ENCODE data around the gene DENND5A. TPM values are rescaled to one million over a fixed set of nuclear protein-coding genes. Genes with fewer than 3 reads are reported as not detected.
"Not testable (repeated sequence)": the region's sequence is repeated elsewhere in the genome, so short reads cannot be mapped to it uniquely, and the experiment has no call there.

Gene DENND5A
- polyA plus RNA-seq, 1 donor = 59.3 TPM

- DNase-seq (ENCODE audit: low read depth) = no peak
These were observed 88.6 kb downstream of the DENND5A start for GRCh38 chr11:9176550-9176949.

- no peak for DNase-seq (ENCODE audit: low read depth)
These were observed 89.0 kb downstream of the DENND5A start for GRCh38 chr11:9176136-9176535.

- DNase-seq (ENCODE audit: low read depth) = no peak
These were observed 92.8 kb downstream of the DENND5A start for GRCh38 chr11:9172389-9172788.

GRCh38 chr11:9170450-9170849 lies 94.7 kb downstream of the DENND5A start:
- no peak for DNase-seq (ENCODE audit: low read depth)

GRCh38 chr11:9169595-9170295 lies 95.4 kb downstream of the DENND5A start:
- no peak for DNase-seq (ENCODE audit: low read depth)

GRCh38 chr11:9161991-9162390 lies 103.2 kb downstream of the DENND5A start:
- DNase-seq (ENCODE audit: low read depth) = not testable (repeated sequence)

GRCh38 chr11:9160166-9160565 lies 105.0 kb downstream of the DENND5A start:
- no peak for DNase-seq (ENCODE audit: low read depth)

GRCh38 chr11:9158898-9159391 lies 106.2 kb downstream of the DENND5A start:
- no peak for DNase-seq (ENCODE audit: low read depth)

- no peak for DNase-seq (ENCODE audit: low read depth)
These were observed 109.2 kb downstream of the DENND5A start for GRCh38 chr11:9155930-9156329.

- no peak for DNase-seq (ENCODE audit: low read depth)
These were observed 111.5 kb downstream of the DENND5A start for GRCh38 chr11:9153651-9154050.

- DNase-seq (ENCODE audit: low read depth) = no peak
These were observed 113.5 kb downstream of the DENND5A start for GRCh38 chr11:9151631-9152030.

GRCh38 chr11:9150926-9151325 lies 114.2 kb downstream of the DENND5A start:
- no peak for DNase-seq (ENCODE audit: low read depth)

- DNase-seq (ENCODE audit: low read depth) = no peak
These were observed 114.6 kb downstream of the DENND5A start for GRCh38 chr11:9150501-9150900.

- no peak for DNase-seq (ENCODE audit: low read depth)
These were observed 116.4 kb downstream of the DENND5A start for GRCh38 chr11:9148727-9149126.

- no peak for DNase-seq (ENCODE audit: low read depth)
These were observed 117.1 kb downstream of the DENND5A start for GRCh38 chr11:9148035-9148434.

GRCh38 chr11:9146477-9146876 lies 118.7 kb downstream of the DENND5A start:
- DNase-seq (ENCODE audit: low read depth) = no peak

GRCh38 chr11:9145283-9145682 lies 119.9 kb downstream of the DENND5A start:
- no peak for DNase-seq (ENCODE audit: low read depth)

GRCh38 chr11:9144828-9145227 lies 120.3 kb downstream of the DENND5A start:
- DNase-seq (ENCODE audit: low read depth) = no peak

- DNase-seq (ENCODE audit: low read depth) = no peak
These were observed 121.4 kb downstream of the DENND5A start for GRCh38 chr11:9143721-9144120.

GRCh38 chr11:9142732-9143131 lies 122.4 kb downstream of the DENND5A start:
- DNase-seq (ENCODE audit: low read depth) = no peak

GRCh38 chr11:9141186-9141585 lies 124.0 kb downstream of the DENND5A start:
- no peak for DNase-seq (ENCODE audit: low read depth)

GRCh38 chr11:9139628-9140357 lies 125.4 kb downstream of the DENND5A start:
- DNase-seq (ENCODE audit: low read depth) = no peak

Data from forelimb muscle (tissue), 1 donor.